Measurements from ENCODE around the gene PARD3B.

Gene PARD3B

DNA sequence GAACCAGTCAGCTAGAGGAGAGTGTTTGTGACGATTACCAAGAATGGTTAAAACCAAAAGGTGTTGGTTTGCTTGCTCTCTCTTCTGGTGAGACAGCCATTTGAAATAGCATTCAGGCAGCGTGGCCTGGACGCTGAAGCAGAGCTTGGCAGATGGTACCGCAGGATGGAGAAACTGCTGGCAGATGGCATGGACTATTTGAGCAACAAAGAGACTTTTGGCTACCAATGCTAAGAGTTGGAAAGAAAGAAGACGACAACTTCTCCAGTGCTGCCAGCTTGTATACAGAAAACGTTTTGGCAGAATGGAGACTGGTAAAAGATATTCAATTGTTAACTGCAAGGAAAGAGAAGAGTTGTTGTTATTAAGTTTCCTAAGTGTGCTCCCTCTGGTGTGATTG, 315.0 kb downstream of the PARD3B start:
- no peak for DNase-seq

GRCh38 chr2:204862809-204863208, 317.5 kb downstream of the PARD3B start:
- DNase-seq, result no peak

DNA sequence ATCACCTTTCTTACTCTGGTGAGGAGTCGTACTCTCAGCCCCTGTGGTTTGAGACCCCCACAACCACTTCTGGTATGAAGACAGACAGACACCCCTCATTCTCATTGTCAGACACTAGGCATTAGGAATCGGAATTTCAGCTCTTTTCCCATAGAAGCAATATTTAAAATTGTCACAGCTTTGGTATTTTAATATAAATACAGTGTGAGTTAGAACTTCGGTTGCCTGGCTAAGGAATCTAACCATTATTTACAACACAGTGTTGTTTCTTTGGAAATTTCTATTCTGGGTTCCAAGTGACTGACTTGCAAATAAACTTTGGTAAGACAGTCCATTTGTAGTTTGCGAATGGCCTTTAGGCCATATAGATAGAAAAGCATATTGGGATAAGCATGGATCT, 318.1 kb downstream of the PARD3B start:
- DNase-seq, result no peak

GRCh38 chr2:204869132-204869823, 324.0 kb downstream of the PARD3B start:
- DNase-seq, result no peak

DNA sequence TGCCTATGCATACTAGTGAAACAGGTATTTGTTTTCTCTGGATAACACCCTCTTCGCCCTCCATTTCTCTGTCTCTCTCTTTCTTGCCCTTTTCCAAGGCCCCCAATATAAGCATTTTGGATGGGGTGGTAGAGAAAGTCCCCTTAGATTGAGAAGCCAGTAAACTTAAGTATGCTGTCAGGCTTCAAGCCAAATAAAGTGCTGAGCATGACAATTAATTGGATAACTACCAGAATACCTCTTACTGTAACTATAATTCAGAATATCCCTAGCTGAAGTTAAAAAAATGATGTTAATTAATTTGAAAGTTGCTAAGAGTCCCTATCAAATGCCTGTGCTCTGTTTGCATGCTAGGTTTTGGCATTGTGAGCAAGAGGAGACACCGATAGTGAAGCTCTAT, 324.8 kb downstream of the PARD3B start:
- DNase-seq, result no peak

- no peak for DNase-seq
These were observed 326.1 kb downstream of the PARD3B start for GRCh38 chr2:204871231-204871953.

GRCh38 chr2:204876311-204876710, 331.0 kb downstream of the PARD3B start:
- no peak for DNase-seq

DNA sequence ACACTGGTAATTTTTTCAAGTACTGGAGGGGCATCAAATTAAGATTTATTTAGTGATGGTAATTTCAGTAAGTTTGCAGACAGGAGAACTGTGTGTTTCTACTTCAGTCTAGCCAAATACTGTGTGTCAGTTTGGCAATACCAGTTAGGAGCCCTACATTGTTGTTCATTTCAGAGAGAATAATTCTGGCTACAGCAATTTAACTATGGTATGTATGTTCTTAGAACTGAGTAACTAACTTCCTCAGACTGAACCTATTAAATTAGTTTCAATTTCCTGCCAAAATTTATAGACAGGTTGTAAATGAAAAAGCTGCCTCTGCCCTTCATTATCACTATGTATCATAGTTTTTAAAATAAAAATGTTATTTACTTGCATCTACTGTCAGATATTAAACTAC, 332.4 kb downstream of the PARD3B start:
- no peak for DNase-seq

GRCh38 chr2:204880928-204881327, 335.7 kb downstream of the PARD3B start:
- no peak for DNase-seq

GRCh38 chr2:204881655-204882054, 336.4 kb downstream of the PARD3B start:
- no peak for DNase-seq

- DNase-seq, result no peak
These were observed 340.5 kb downstream of the PARD3B start for GRCh38 chr2:204885747-204886146.

DNA sequence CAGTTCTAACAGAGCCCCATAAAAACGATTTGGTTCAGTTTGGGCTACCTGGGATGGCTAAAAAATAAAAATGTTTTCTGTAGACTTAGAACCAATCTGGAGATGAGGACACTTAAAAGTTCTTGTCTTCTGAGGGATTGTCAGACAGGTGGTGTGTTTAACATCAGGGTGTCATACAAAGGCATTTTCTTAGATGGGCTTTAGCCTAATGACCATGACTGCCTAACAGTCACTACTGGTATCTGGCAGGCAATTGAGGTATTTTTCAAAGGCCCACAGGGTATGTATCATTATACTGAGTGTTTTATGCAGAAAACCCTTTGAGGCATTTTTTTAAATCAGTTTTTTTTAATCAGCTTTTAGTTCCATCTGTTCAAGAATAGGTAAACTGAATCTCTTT, 341.4 kb downstream of the PARD3B start:
- DNase-seq, result no peak

DNA sequence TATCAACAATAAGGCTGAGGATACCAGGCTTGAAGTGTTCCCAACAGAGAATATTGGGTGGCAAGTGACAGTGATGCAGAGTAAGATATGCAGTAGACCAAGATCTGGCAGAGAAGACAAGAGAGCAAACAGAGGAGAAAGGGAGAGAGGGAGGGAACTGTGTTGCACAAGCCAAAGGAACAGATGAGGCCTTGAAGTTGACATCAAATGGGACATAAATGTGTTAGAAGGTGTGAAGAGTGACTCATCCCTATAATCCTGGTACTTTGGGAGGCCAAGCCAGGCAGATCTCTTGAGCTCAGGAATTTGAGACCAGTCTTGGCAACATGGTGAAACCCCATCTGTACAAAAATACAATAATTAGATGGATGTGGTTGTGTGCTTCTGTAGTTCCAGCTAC, 342.9 kb downstream of the PARD3B start:
- no peak for DNase-seq

GRCh38 chr2:204890680-204891079, 345.4 kb downstream of the PARD3B start:
- no peak for DNase-seq

DNA sequence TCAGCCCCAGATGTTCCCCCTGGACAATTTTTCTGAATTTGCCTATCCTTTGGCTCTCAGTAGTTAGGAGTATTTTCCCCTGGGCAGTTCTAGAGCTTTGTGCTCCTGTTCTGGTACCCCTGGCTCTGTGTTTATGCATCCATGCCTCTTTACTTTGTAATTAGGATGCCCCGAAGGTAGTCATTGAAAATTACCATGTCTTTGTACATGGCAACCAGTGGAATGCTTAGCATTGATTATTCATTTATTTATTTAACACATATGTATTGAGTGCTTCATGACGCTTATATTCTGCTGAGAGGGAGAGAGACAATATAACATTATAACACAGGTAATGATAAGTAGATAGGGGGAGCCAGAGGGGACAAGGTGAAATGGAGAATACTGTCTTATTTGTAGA, 346.5 kb downstream of the PARD3B start:
- DNase-seq, result no peak

- no peak for DNase-seq
These were observed 347.4 kb downstream of the PARD3B start for GRCh38 chr2:204892506-204893255.

DNA sequence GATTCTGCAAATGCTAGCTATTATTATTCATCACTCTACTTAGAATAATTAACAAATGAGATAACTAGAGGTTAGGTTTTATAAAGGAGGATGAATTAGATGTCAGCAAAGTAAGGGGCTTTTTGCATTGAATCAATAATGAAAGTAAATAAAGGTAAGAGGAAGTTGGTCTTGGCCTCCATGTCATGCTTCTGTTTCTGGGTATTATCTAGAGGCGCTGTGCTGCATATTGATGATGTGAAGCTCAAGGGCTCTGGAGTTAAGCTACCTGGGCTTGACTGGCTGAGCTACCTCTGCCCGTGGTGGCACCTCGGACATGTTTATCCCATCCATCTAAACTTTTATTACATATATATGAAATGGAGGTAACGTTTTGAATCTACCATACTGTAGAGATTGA, 350.9 kb downstream of the PARD3B start:
- DNase-seq, result no peak

GRCh38 chr2:204897561-204897960, 352.3 kb downstream of the PARD3B start:
- DNase-seq, result no peak

GRCh38 chr2:204898928-204899640, 353.8 kb downstream of the PARD3B start:
- DNase-seq, result no peak

- no peak for DNase-seq
These were observed 354.7 kb downstream of the PARD3B start for GRCh38 chr2:204899983-204900382.

DNA sequence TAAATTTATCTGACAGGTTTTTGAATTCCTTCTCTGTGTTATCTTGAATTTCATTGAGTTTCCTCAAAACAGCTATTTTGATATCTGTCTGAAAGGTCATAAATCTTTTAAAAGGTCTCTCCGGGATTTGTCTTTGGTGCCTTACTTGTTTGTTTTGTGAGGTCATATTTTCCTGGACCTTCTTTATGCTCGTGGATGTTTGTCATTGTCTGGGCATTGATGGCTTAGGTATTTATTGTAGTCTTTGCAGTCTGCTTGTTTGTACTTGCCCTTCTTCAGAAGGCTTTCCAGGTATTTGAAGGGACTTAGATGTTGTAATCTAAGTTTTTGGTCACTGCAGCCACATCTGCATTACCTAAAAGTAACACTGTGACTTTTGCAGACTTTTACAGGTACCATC, 355.2 kb downstream of the PARD3B start:
- DNase-seq, result no peak

GRCh38 chr2:204900910-204901309, 355.6 kb downstream of the PARD3B start:
- no peak for DNase-seq

DNA sequence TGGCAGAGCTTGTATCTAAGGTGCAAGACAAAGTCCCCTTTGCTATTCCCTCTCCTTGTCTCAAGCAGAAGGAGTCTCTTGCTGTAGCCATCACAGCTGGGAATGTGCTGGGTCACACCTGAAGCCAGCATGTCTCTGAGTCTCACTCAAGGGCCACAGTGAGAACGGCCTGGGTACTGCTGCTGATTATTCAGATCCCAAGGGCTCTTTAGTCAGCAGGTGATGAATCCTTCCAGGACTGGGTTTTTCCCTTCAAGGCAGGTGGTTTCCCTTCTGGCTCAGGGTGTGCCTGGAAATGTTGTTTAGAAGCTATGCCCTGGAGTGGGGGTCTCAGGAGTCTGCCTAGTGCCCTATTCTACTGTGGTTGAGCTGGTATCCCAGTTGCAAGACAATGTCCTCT, 356.3 kb downstream of the PARD3B start:
- no peak for DNase-seq
